HepG2 (cell line): ENCODE results near the gene PACS2. TPM values are rescaled to one million over a fixed set of nuclear protein-coding genes. Genes with fewer than 3 reads are reported as not detected.
A peak's percentile ranks its signal among the peaks of the same experiment; 100 is the strongest.

Experiments
- HIC2 ChIP-seq: sonication (generic); formaldehyde crosslinking; IDR thresholded peaks from 2 replicates; pipeline ENCODE4 v1.9.0; 2022; ENCODE audit warnings: low read depth, missing genetic modification reagents
- HNRNPUL1 ChIP-seq: fragments of 200-400 bp; formaldehyde crosslinking; IDR thresholded peaks from 2 replicates; pipeline ENCODE4 v1.6.1; 2017; ENCODE audit warnings: low read depth, mild to moderate bottlenecking, low read length, moderate library complexity
- ISL2 ChIP-seq: sonication (generic); formaldehyde crosslinking; IDR thresholded peaks from 2 replicates; pipeline ENCODE4 v1.5.0; 2020; ENCODE audit warnings: missing genetic modification reagents
- KDM2A ChIP-seq: sonication (generic); formaldehyde crosslinking; IDR thresholded peaks from 2 replicates; pipeline ENCODE4 v1.4.0; 2020; ENCODE audit warnings: low read depth, missing genetic modification reagents, borderline replicate concordance
- KLF16 ChIP-seq, 2 experiments: sonication (generic) in 1 of 2; formaldehyde crosslinking in 1 of 2; IDR thresholded peaks; 2 replicates each; pipeline versions ENCODE4 v1.6.1 to v1.8.0; 2016 to 2023; ENCODE audit warnings: missing genetic modification reagents in 2 of 2, missing compliant biosample characterization in 1 of 2
- MEIS2 ChIP-seq: sonication (generic); formaldehyde crosslinking; IDR thresholded peaks from 2 replicates; pipeline ENCODE4 v1.9.0; 2021; ENCODE audit warnings: mild to moderate bottlenecking, missing genetic modification reagents
- PATZ1 ChIP-seq: sonication (generic); formaldehyde crosslinking; IDR thresholded peaks from 2 replicates; pipeline ENCODE4 v1.4.0; 2020; ENCODE audit warnings: missing genetic modification reagents
- PCBP1 ChIP-seq: fragments of 200-400 bp; formaldehyde crosslinking; IDR thresholded peaks from 2 replicates; pipeline ENCODE4 v1.6.1; 2017; ENCODE audit warnings: mild to moderate bottlenecking, low read depth, low read length, borderline replicate concordance
- RBFOX2 ChIP-seq: fragments of 200-400 bp; formaldehyde crosslinking; IDR thresholded peaks from 2 replicates; pipeline ENCODE4 v1.6.1; 2017; ENCODE audit warnings: low read depth, mild to moderate bottlenecking, low read length
- TBX2 ChIP-seq: sonication (generic); formaldehyde crosslinking; IDR thresholded peaks from 2 replicates; pipeline ENCODE4 v1.5.0; 2020; ENCODE audit warnings: missing genetic modification reagents, mild to moderate bottlenecking, borderline replicate concordance
- TEAD3 ChIP-seq: optimal IDR thresholded peaks from 2 replicates; pipeline ENCODE3; 2016; ENCODE audit warnings: borderline replicate concordance
- THAP9 ChIP-seq: sonication (generic); formaldehyde crosslinking; IDR thresholded peaks from 2 replicates; pipeline ENCODE4; 2020; ENCODE audit warnings: missing genetic modification reagents, mild to moderate bottlenecking, borderline replicate concordance
- ZBTB2 ChIP-seq: sonication (generic); formaldehyde crosslinking; IDR thresholded peaks from 2 replicates; pipeline ENCODE4 v1.8.0; 2022; ENCODE audit warnings: low read depth, missing genetic modification reagents
- ZBTB38 ChIP-seq: sonication (generic); formaldehyde crosslinking; IDR thresholded peaks from 2 replicates; pipeline ENCODE4 v1.5.1; 2020; ENCODE audit warnings: mild to moderate bottlenecking, missing genetic modification reagents
- ZFP37 ChIP-seq: sonication (generic); formaldehyde crosslinking; IDR thresholded peaks from 2 replicates; pipeline ENCODE4 v1.4.0; 2020; ENCODE audit warnings: missing genetic modification reagents, borderline replicate concordance
- ZMYM3 ChIP-seq: sonication (generic); formaldehyde crosslinking; IDR thresholded peaks from 2 replicates; pipeline ENCODE4 v1.5.1; 2020; ENCODE audit warnings: mild to moderate bottlenecking, missing genetic modification reagents
- ZNF160 ChIP-seq: sonication (generic); formaldehyde crosslinking; IDR thresholded peaks from 2 replicates; pipeline ENCODE4 v1.8.0; 2022; ENCODE audit warnings: mild to moderate bottlenecking, inconsistent platforms, missing genetic modification reagents
- polyA plus RNA-seq, 8 experiments: library from polyadenylated mRNA; depleted of rRNA in 3 of 8; stranded (reverse) in 7 of 8; unstranded in 1 of 8; fragments of >200 nt; fragmentation: Illumina TruSeq in 4 of 8; extraction: Trizol in 4 of 8; gene quantifications; 2 replicates each; pipeline versions ENCODE4 v1.2.1 to v1.2.3, GENCODE V29; 2011 to 2016; ENCODE audit warnings: low read depth in 4 of 8, missing spikeins in 1 of 8, mixed read lengths in 1 of 8; ENCODE audit not compliant: insufficient read depth in 1 of 8
- total RNA-seq, 5 experiments: library from RNA; depleted of rRNA; stranded (reverse); fragments of >200 nt; fragmentation: Illumina TruSeq; extraction: Trizol; gene quantifications; 2 replicates each; pipeline ENCODE4 v1.2.3, GENCODE V29; 2016; ENCODE audit warnings: low read depth in 1 of 5
- TF ChIP-seq, protein P1 (sequence below): sonication (generic); formaldehyde crosslinking; IDR thresholded peaks from 2 replicates; pipeline ENCODE4 v1.4.0; 2020; ENCODE audit warnings: missing genetic modification reagents, borderline replicate concordance

The PACS2 gene
- total and polyA plus RNA-seq, 2 of the 13 experiments (the other 11 are each of a cell fraction or from before 2014, with no cell fraction given) = 23.6 to 27.6 TPM

DNA sequence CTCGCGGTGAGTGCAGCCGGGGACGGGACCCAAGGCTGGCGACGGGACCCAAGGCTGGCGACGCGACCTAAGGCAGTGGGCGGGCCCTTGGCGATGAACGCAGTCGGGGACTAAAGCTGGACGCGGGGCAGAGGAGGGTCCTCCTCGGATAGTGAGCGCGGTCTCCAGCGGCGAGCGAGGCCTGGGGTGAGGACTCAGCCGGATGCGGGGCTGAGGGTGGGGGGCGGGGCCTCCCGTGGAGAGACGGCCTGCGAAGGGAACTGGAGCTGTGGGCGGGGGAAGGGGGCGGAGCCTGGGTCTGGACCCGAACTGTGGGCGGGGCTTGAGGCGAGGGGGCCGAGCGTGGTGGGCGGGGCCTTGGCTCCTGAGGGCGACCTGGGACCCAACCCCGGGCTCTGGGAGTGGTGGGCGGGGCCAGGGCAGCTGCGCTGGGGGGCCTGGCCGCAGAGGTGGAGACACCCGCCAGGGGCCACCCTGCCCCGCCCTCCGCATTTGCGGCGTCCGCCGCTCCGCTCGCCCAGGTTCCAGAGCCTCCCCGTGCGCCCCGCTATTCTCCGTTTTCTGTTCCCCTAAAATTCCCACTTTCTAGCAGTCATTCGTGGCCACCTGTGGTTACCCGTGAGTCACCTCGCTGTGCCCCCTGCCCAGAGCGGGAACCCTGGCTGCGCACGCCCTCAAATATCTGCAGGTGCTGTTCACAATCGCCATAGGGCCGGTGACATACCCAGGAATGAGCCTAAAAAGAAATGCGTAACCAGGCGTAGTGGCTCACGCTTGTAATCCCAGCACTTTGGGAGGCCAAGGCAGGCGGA, 13.2 kb upstream of the PACS2 start (continued):
- 0 out of 2 replicates have a peak, but pooled peaks have one; percentile 46 for TF ChIP-seq HNRNPUL1
- no peak for TF ChIP-seq ZBTB2 (CRISPR knock-in tag)
- TF ChIP-seq PCBP1 = peak; percentile 32; the same call in 1 of the 2 replicates
- peak in 1 of 2 experiments; percentile 31; a peak in 1 of 4 replicates for TF ChIP-seq KLF16 (CRISPR knock-in tag; IDR thresholded peaks at IDR 0.05)
- no peak for TF ChIP-seq HIC2 (CRISPR knock-in tag)
- TF ChIP-seq TEAD3 (CRISPR knock-in tag) = peak; percentile 26
- TF ChIP-seq RBFOX2 = peak; percentile 79
- TF ChIP-seq MEIS2 (CRISPR knock-in tag) = peak; percentile 33; the same call in 1 of the 2 replicates
- TF ChIP-seq, protein P1, sequence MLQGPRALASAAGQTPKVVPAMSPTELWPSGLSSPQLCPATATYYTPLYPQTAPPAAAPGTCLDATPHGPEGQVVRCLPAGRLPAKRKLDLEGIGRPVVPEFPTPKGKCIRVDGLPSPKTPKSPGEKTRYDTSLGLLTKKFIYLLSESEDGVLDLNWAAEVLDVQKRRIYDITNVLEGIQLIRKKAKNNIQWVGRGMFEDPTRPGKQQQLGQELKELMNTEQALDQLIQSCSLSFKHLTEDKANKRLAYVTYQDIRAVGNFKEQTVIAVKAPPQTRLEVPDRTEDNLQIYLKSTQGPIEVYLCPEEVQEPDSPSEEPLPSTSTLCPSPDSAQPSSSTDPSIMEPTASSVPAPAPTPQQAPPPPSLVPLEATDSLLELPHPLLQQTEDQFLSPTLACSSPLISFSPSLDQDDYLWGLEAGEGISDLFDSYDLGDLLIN = 0 out of 2 replicates have a peak, but pooled peaks have one; percentile 55
- peak; percentile 51; the same call in 1 of the 2 replicates for TF ChIP-seq ZMYM3 (CRISPR knock-in tag)
- peak; percentile 78; the same call in 1 of the 2 replicates for TF ChIP-seq ZFP37 (CRISPR knock-in tag)
- no peak for TF ChIP-seq ISL2
- TF ChIP-seq TBX2 (CRISPR knock-in tag) = peak; percentile 71
- peak; percentile 67; the same call in 1 of the 2 replicates for TF ChIP-seq KDM2A (CRISPR knock-in tag)
- TF ChIP-seq ZBTB38 (CRISPR knock-in tag) = peak; percentile 69; the same call in 1 of the 2 replicates
- 0 out of 2 replicates have a peak, but pooled peaks have one; percentile 18 for TF ChIP-seq ZNF160 (CRISPR knock-in tag)
- TF ChIP-seq THAP9 (CRISPR knock-in tag) = peak; percentile 53
- peak; percentile 95 for TF ChIP-seq PATZ1 (CRISPR knock-in tag)
